ENCODE data around the gene PRDM15. TPM values are rescaled to one million over a fixed set of nuclear protein-coding genes. Genes with fewer than 3 reads are reported as not detected.

The PRDM15 gene
- polyA plus RNA-seq (ENCODE audit: insufficient read length), result 3.8 TPM

GRCh38 chr21:41879190-41879998 is at the start of gene PRDM15:
PRDM15 (minus strand) TSS chr21:41879344; CDS start chr21:41860363, 18,981 bp downstream.
- DNase-seq (ENCODE audit: low read depth), result no peak

GRCh38 chr21:41928621-41929220 is 49.6 kb upstream of the PRDM15 start:
- no peak for DNase-seq (ENCODE audit: low read depth)

GRCh38 chr21:41927727-41928409 is 48.7 kb upstream of the PRDM15 start:
- no peak for DNase-seq (ENCODE audit: low read depth)

- no peak for DNase-seq (ENCODE audit: low read depth)
These were observed 47.6 kb upstream of the PRDM15 start for GRCh38 chr21:41926807-41927171.

GRCh38 chr21:41926117-41926806 is 47.1 kb upstream of the PRDM15 start:
- no peak for DNase-seq (ENCODE audit: low read depth)

DNA sequence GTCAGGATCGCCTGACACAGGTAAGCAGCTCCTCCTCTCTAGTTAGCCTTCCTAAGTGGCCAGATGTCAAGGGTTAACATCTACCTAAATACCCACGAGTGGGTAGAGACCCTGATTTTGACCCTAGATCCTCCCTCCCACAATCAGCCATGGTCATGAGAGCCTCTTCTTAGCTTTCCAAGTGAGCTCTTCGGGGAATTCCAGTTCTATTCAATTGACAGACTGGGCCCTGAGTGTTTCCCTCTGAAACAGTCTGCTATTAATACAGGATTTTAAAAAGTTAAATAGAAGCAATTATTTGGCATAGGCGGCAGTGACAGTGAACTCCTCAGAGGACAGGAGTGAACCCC is 46.6 kb upstream of the PRDM15 start:
- no peak for DNase-seq (ENCODE audit: low read depth)

GRCh38 chr21:41924368-41924754 is 45.2 kb upstream of the PRDM15 start:
- DNase-seq (ENCODE audit: low read depth), result no peak

GRCh38 chr21:41923631-41924367 is 44.7 kb upstream of the PRDM15 start:
- DNase-seq (ENCODE audit: low read depth), result no peak

DNA sequence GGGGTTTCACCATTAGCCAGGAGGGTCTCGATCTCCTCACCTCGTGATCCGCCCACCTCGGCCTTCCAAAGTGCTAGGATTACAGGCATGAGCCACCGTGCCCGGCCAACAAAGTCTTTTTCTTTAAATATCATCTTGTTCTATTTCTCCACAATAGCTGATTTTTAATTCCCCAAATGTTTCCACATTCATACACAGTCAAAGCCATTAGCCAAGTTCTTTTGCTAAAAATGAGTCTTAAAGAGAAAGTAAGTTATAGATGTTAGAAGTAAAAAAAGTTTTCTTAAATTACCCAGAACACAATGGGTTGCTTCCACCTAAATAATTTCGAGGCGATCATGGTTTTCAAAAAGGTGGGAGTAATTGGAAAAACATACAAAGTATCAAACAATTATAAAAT is 44.0 kb upstream of the PRDM15 start:
- no peak for DNase-seq (ENCODE audit: low read depth)

GRCh38 chr21:41921021-41921420 is 41.9 kb upstream of the PRDM15 start:
- no peak for DNase-seq (ENCODE audit: low read depth)

GRCh38 chr21:41920476-41920875 is 41.3 kb upstream of the PRDM15 start:
- no peak for DNase-seq (ENCODE audit: low read depth)

DNA sequence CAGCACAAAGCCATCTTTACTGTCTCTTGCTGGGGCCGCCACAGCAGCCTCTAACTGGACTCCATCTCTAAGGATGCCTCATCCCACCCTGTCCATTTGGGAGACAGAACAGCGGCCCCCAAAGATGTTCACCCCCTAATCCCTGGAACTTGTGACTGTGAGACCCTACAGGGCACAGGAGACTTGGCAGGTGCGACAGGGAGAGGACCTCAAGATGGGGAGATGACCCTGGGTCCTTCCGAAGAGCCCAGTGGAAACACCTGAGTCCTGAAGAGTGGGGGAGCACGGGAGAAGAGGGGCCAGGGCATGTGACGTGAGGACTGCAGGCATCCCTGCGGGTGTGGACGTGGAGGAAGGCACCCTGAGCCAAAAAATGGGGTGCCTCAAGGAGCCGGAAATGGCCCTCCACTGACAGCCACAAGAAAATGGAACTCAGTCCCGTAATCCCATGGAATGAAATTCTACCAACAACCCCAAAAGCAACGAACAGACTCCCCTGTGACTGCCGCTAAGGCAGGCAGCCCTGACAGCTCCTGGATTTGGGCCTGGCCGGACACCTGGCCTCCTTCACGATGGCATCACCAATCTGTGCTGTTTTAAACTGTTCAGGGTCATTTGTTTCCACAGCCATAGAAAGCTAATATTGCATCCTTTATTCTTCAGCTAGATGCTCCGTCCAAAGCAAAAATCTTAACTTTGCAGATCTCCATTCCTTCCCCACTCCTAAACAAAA is 40.7 kb upstream of the PRDM15 start:
- no peak for DNase-seq (ENCODE audit: low read depth)

GRCh38 chr21:41918561-41919358 is 39.6 kb upstream of the PRDM15 start:
- no peak for DNase-seq (ENCODE audit: low read depth)

GRCh38 chr21:41917531-41917930 is 38.4 kb upstream of the PRDM15 start:
- DNase-seq (ENCODE audit: low read depth), result no peak

DNA sequence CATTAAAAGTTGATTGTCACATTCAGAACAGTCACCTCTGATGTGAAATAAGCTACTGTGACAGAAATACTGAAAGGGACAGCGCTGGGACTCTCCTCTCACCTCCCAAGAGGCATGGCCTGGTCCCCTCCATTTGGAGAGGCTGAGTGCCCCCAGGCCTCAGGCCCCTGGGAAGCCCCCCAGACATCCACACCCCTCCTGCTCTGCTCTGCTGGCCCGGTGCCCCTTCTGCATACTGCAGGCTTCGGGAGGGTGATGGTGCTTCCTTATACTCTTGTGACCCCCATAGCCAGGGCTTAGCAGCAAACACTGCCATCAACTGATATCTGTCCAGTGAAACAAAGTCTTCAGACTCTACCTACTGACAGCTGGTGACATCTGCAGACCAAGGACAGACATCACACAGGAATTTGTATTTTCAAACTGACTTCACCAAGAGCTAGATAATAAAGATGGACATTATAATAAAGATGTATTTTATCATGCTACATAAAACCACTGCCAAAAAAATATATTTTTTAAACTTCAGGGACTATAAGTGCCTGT is 37.8 kb upstream of the PRDM15 start:
- no peak for DNase-seq (ENCODE audit: low read depth)

DNA sequence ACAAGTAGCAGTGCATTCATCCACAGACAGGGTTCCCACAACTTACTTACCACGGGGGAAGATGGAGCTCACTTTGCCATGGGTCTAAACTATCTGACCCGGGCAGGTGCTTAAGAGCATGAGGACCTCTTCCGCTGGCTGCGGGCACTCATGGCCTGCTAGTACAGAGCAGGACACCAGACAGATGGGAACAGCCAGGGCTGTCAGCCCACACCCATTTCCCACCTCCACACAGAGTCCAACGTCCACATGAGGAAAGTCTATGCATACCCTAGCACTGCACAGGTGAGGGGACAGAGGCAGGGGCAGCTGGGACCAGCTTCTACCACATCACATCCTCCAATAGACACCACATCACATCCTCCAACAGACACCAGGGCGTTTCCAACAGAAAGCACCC is 35.8 kb upstream of the PRDM15 start:
- DNase-seq (ENCODE audit: low read depth), result no peak

GRCh38 chr21:41914358-41914757 is 35.2 kb upstream of the PRDM15 start:
- no peak for DNase-seq (ENCODE audit: low read depth)

DNA sequence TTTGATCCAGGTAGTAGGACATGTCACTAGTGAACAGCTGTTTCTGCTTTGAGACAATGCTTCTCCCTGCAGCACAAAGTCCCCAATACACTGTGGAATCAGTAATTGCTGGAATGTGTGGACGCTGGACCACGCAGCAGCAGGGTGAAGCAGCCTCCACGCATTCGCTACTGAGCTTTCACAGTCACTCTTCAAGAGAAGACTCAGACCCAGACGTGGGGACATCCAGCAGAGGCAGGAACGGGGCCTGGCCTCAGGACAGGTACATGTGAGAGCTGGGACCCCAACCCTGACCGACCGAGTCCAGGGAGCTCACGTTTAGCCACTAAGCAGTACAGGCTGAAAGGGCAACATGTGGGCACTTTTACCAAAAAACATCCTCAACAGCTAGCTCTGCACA is 34.1 kb upstream of the PRDM15 start:
- DNase-seq (ENCODE audit: low read depth), result no peak

- DNase-seq (ENCODE audit: low read depth), result no peak
These were observed 29.7 kb upstream of the PRDM15 start for GRCh38 chr21:41908829-41909228.
